IgD-negative memory B cell (primary cell): ENCODE data around the gene ZDHHC11. TPM values are rescaled to one million over a fixed set of nuclear protein-coding genes. Genes with fewer than 3 reads are reported as not detected.
A peak's percentile ranks its signal among the peaks of the same experiment; 100 is the strongest.
"Not testable (repeated sequence)": the region's sequence is repeated elsewhere in the genome, so short reads cannot be mapped to it uniquely, and the experiment has no call there.

Experiments
- H3K27ac Mint-ChIP-seq, 3 donors: one replicate each; pipeline ENCODE4 v1.8.0; 2020 to 2022; ENCODE audit warnings: mild to moderate bottlenecking in 3 of 3, mixed read lengths in 3 of 3, moderate library complexity in 1 of 3
- H3K27me3 Mint-ChIP-seq: one replicate; pipeline ENCODE4 v1.8.0; 2021; ENCODE audit warnings: mixed read lengths
- H3K36me3 Mint-ChIP-seq: one replicate; pipeline ENCODE4 v1.8.0; 2020; ENCODE audit warnings: mild to moderate bottlenecking, mixed read lengths
- H3K4me1 Mint-ChIP-seq, 3 donors: one replicate each; pipeline ENCODE4 v1.8.0; 2020 to 2022; ENCODE audit warnings: mixed read lengths in 3 of 3, mild to moderate bottlenecking in 1 of 3
- H3K4me3 Mint-ChIP-seq, 4 donors: one replicate each; pipeline ENCODE4 v1.8.0; 2020 to 2022; ENCODE audit warnings: mild to moderate bottlenecking in 4 of 4, mixed read lengths in 4 of 4, moderate library complexity in 3 of 4
- H3K9me3 Mint-ChIP-seq, 3 donors: one replicate each; pipeline ENCODE4 v1.8.0; 2020 to 2021; ENCODE audit warnings: mixed read lengths in 3 of 3, mild to moderate bottlenecking in 1 of 3
- polyA plus RNA-seq: library from polyadenylated mRNA; unstranded; fragments of 300-500 nt; fragmentation: Illumina TruSeq; gene quantifications from one replicate; pipeline ENCODE4 v1.2.3, GENCODE V29; 2021

ZDHHC11 gene
- polyA plus RNA-seq, 1 donor from 2014 or later = not detected

- Mint-ChIP-seq H3K27me3 (no peaks in the 10 kb centered on the region), H3K9me3 (peaks cover 0 to 2% (median 0%) of the 10 kb centered on the region in 3 donors), H3K4me1 (peaks cover 6 to 11% (median 8%) of the 10 kb centered on the region in 3 donors), H3K4me3 (no peak overlapping the region), H3K36me3 (peaks cover 13% of the 10 kb centered on the region), H3K27ac (no peak overlapping the region)
These were observed 33.8 kb upstream of the ZDHHC11 start for GRCh38 chr5:884345-885126.

- Mint-ChIP-seq H3K36me3 (peaks cover 13% of the 10 kb centered on the region), H3K27ac (no peak overlapping the region), H3K9me3 (peaks cover 0 to 2% (median 0%) of the 10 kb centered on the region in 3 donors)
These were observed 32.8 kb upstream of the ZDHHC11 start for GRCh38 chr5:883475-884181.

DNA sequence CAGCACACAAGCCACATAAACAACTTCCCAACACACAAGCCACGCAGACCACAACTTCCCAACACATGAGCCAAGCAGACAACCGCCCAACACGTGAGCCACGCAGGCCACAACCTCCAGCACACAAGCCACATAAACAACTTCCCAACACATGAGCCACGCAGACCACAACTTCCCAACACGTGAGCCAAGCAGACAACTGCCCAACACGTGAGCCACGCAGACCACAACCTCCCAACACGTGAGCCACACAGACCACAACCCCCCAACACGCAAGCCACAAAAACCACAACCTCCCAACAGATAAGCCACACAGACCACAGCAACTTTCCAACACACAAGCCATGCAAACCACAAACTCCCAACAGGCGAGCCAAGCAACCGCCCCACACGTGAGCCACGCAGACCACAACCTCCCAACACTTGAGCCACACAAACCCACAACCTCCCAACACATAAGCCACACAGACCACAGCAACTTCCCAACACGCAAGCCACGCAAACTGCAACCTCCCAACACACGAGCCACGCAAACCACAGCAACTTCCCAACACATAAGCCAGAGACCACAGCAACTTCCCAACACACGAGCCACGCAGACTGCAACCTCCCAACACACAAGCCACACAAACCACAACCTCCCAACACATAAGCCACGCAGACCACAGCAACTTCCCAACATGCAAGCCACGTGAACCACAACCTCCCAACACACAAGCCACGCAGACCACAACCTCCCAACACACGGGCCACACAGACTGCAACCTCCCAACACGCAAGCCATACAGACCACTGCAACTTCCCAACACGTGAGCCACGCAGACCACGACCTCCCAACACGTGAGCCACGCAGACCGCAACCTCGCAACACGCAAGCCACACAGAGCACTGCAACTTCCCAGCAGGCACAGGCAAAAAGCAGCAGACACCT lies 31.7 kb upstream of the ZDHHC11 start:
- peak overlapping the region in 2 of 4 donors; percentile 32 to 34 for H3K4me3 Mint-ChIP-seq
- peak overlapping the region in 1 of 3 donors; percentile 63 for H3K27ac Mint-ChIP-seq
- peaks cover 13% of the 10 kb centered on the region for H3K36me3 Mint-ChIP-seq
- peaks cover 6 to 11% (median 8%) of the 10 kb centered on the region in 3 donors for H3K4me1 Mint-ChIP-seq
- H3K27me3 Mint-ChIP-seq = no peaks in the 10 kb centered on the region
- peaks cover 0 to 2% (median 0%) of the 10 kb centered on the region in 3 donors for H3K9me3 Mint-ChIP-seq

More at GRCh38 chr5:883475-884181, 32.8 kb upstream of the ZDHHC11 start:
- Mint-ChIP-seq H3K4me3 (no peak overlapping the region), H3K4me1 (peaks cover 6 to 11% (median 8%) of the 10 kb centered on the region in 3 donors), H3K27me3 (no peaks in the 10 kb centered on the region)

DNA sequence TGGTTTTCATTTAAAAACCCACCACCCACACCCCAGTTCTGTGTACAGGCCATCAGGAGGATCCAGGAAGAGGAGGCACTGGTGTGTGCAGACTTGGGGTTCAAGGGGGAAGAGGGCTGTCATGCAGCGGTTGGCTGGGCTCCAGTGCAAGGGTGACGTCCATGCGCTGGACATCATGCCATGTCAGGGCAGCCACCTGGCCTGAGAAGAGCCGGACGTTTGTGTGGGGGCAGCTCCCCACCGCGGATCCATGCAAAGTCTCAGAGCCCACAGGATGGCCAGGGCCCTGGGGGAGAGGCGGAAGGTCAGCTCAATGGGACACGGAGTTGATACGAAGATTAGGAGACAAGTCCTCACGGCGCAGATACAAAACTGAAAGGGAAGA lies 30.8 kb upstream of the ZDHHC11 start:
- H3K27ac Mint-ChIP-seq = no peak overlapping the region
- H3K36me3 Mint-ChIP-seq = peaks cover 13% of the 10 kb centered on the region
- H3K27me3 Mint-ChIP-seq = no peaks in the 10 kb centered on the region

DNA sequence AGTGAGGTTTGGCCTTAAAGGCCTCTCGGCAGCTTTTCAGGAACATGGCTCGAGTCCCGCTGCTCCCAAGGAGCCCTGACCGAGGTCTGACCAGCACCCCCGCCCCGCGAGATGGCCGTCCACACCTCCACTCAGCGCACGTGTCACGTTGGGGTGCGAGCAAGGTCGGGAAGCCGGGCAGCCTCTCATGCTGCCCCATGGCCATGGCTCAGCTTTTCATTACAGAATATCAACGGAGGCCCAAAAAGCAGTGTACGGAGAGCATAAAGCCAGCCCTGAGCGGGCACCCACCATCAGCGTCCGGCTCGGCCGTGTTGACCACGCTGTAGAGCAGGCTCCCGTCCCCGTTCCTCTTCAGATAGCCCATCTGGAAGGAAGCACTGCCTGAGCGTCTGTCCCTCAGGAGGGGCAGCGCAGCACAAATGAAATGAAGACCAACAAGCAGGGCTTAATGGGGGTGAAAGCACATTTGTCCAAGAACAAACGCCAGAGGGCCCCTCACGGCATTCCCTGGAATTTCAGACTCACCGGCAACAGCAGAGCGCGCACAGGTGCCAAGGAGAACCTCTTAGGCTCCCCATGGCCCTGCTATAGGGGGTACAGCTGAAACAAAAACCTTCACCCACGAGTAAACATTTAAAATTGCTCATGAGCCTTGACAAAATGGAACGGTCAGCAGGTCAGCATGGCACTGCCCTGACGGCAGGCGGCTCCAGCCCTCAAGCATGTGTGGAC lies 30.2 kb upstream of the ZDHHC11 start:
- H3K4me3 Mint-ChIP-seq = no peak overlapping the region
- peaks cover 12% of the 10 kb centered on the region for H3K36me3 Mint-ChIP-seq
- H3K4me1 Mint-ChIP-seq = peaks cover 6 to 11% (median 8%) of the 10 kb centered on the region in 3 donors
- no peaks in the 10 kb centered on the region for H3K27me3 Mint-ChIP-seq
- no peak overlapping the region for H3K27ac Mint-ChIP-seq
- peaks cover 0 to 2% (median 0%) of the 10 kb centered on the region in 3 donors for H3K9me3 Mint-ChIP-seq

More for the DNA sequence above, 30.8 kb upstream of the ZDHHC11 start:
- Mint-ChIP-seq H3K9me3 (peaks cover 0 to 2% (median 0%) of the 10 kb centered on the region in 3 donors), H3K4me3 (no peak overlapping the region), H3K4me1 (peaks cover 6 to 11% (median 8%) of the 10 kb centered on the region in 3 donors)

DNA sequence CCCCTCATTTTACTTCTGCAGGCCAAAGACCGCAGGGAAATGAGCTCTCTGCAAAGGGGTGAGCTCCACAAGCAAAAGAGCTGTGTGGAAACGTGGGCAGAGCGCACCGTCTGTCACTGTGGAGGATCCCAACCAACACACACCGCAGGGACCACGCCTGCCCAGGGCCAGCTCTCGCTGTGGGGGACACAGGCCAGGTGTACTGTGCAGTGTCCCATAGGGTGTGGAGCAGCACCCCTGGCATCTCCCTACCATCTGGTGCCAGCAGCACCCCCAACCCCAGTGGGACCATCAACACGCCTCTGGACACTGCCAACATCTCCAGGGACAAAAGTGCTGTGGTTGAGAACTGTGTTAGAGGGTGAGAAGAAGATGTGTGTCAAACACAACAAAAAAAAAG lies 27.9 kb upstream of the ZDHHC11 start:
- H3K4me3 Mint-ChIP-seq, H3K9me3 Mint-ChIP-seq: not testable (repeated sequence)
- H3K36me3 Mint-ChIP-seq = peaks cover 10% of the 10 kb centered on the region

DNA sequence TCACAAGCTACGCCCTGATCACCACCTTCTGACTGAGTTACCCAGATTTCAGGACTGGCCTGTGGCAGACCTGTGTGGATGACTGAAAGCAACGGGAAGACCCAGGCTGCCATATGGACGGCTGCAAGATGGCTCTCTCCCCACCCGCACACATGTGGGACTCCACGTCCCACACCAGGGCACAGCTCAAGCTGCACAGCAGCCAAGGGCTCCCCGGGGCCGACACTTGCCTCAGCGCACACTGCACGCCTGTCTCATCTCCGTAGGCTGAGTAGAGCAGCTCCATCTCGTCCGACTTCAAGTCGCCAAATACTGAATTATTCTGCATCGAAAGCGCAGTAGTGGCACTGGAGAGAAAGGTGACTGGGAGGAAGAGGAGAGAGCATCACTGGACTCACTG lies 27.3 kb upstream of the ZDHHC11 start:
- Mint-ChIP-seq H3K27ac (no peak overlapping the region), H3K4me3 (no peak overlapping the region), H3K4me1 (peaks cover 9 to 14% (median 13%) of the 10 kb centered on the region in 3 donors), H3K36me3 (peaks cover 10% of the 10 kb centered on the region), H3K27me3 (no peaks in the 10 kb centered on the region), H3K9me3 (peaks cover 0 to 2% (median 0%) of the 10 kb centered on the region in 3 donors)

More for the DNA sequence above, 27.9 kb upstream of the ZDHHC11 start:
- not testable (repeated sequence) for H3K27me3 Mint-ChIP-seq, H3K27ac Mint-ChIP-seq
- H3K4me1 Mint-ChIP-seq = peaks cover 6 to 13% (median 8%) of the 10 kb centered on the region in 3 donors

DNA sequence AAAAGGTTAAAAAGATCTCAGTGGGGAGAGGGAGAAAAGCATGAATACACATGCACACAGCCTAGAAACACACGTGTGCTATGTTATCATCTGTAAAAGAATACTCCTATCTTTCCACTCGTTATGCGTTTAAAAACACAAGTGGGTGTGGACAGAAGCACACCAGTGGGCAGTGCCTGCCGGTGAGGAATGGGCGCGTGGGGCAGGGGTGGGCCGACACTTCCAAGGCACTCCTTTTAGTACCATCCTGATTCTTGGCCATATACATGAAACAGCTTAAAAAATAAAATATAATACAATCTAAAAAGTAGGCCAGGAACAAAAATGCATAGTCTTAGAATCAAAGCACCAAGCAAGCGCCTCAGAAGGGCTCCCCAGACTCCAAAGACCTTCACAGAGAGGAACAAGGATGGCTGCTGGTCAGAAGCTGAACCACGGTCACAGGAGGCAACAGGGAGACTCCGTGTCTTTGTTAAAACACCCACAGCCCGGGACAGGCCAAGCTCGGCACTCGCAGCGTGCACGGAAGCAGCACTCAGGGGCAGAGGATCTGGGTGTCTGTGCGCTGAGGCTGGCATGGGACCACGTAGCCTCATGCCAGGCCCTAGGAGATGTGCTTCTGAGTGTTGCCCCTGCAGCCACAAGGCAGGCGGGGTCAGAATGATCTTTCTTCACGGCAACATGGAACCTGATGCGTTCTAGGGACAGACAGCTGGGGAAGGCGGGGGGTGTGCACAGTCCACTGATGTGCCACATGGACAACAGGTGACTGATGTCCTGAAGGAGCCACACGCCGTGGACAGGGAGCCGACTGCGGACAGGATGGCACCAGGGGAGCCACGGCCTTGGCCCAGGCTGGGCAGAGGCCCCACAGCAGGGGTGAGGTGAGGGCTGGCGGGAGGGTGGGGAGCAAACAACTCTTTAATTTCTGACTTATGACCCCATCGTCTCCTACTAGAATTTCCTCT lies 25.9 kb upstream of the ZDHHC11 start:
- Mint-ChIP-seq H3K4me3 (no peak overlapping the region), H3K36me3 (no peaks in the 10 kb centered on the region), H3K27ac (no peak overlapping the region), H3K9me3 (no peaks in the 10 kb centered on the region), H3K4me1 (peaks cover 4 to 6% (median 4%) of the 10 kb centered on the region in 3 donors), H3K27me3 (no peaks in the 10 kb centered on the region)

GRCh38 chr5:875931-876330 lies 25.1 kb upstream of the ZDHHC11 start:
- Mint-ChIP-seq H3K36me3 (no peaks in the 10 kb centered on the region), H3K4me1 (peaks cover 4 to 6% (median 4%) of the 10 kb centered on the region in 3 donors), H3K27ac (no peak overlapping the region), H3K27me3 (no peaks in the 10 kb centered on the region), H3K4me3 (no peak overlapping the region), H3K9me3 (no peaks in the 10 kb centered on the region)

- Mint-ChIP-seq H3K27ac (no peak overlapping the region), H3K27me3 (no peaks in the 10 kb centered on the region), H3K36me3 (no peaks in the 10 kb centered on the region), H3K4me1 (peaks cover 4 to 6% (median 6%) of the 10 kb centered on the region in 3 donors), H3K9me3 (no peaks in the 10 kb centered on the region), H3K4me3 (peak overlapping the region in 1 of 4 donors; percentile 18)
These were observed 22.5 kb upstream of the ZDHHC11 start for GRCh38 chr5:873328-873727.

DNA sequence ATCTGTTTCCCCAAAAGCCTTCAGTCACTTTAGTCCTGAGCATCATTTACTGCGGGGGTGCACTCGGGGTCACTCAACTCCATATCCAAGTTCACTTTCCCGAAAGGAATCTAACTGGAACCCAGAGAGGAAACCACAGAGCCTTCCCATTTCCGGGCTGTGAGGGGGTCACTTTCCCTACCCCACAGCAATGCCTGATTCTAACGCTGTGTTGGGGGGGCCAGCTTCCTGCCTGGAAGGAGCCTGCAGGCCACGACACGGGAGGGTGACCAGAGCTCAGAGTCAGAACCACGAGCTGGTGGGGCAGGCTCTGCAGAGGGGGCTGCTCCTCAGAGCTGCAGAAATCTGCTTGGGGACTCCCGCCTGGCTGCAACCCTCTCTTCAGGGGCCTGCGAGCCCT lies 21.5 kb upstream of the ZDHHC11 start:
- Mint-ChIP-seq H3K36me3 (peaks cover 3% of the 10 kb centered on the region), H3K27ac (no peak overlapping the region), H3K9me3 (no peaks in the 10 kb centered on the region), H3K4me1 (peaks cover 4 to 6% (median 6%) of the 10 kb centered on the region in 3 donors), H3K27me3 (no peaks in the 10 kb centered on the region), H3K4me3 (no peak overlapping the region)

DNA sequence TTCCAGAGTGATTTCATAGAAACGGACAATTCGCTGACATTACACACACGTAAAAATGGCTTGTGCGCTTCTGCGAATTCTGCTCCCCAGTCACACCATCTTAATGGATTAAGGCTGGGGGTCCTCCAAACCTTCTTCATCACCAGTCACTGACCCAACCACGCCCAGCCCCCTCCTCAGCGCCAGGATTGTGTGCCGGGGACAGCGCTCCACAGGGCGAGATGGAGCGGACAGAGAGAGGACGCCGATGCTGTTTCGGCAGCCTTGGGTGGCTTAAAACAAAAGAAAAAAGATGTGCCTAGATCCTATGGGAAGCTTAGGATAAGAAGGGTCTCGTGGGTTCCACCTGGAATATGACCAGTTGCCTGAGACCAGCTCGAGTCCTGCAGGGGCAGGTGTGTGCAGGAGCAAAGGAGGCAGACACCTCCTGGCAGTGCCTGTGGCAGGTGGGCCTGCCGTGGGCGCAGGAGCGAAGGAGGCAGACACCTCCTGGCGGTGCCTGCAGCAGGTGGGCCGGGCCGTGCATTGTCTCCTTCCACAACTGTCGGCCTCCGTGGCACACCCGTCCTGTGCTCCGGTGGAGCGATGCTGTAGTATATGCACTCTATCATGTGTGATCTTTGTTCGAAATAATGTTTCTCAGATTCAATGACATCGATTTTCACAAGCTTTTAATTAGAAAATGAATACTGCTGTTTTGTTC lies 21.0 kb upstream of the ZDHHC11 start:
- Mint-ChIP-seq H3K9me3 (no peaks in the 10 kb centered on the region), H3K27me3 (no peaks in the 10 kb centered on the region), H3K4me3 (no peak overlapping the region), H3K4me1 (peaks cover 4 to 6% (median 6%) of the 10 kb centered on the region in 3 donors), H3K36me3 (peaks cover 3% of the 10 kb centered on the region), H3K27ac (no peak overlapping the region)

DNA sequence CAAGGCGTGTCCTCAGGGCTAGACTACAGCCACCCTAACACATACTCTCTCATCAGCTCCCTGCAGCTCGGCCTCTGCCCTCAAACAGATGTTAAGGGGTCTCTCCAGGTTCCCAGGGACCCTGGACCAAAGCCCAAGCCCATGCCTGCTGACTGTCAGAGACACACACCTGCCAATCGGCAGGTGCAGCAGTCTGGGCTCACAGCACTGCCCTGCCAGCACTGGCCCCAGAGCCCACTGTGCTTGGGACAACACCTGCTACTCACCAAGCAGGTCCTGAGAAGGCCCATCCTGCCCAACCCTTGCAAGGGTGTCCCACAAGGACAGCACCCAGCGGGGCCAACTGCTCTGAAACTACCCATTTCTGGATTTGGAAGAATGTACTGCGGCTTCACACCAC lies 20.2 kb upstream of the ZDHHC11 start:
- Mint-ChIP-seq H3K4me3 (no peak overlapping the region), H3K4me1 (peaks cover 4 to 6% (median 6%) of the 10 kb centered on the region in 3 donors), H3K9me3 (no peaks in the 10 kb centered on the region), H3K27me3 (no peaks in the 10 kb centered on the region), H3K36me3 (peaks cover 3% of the 10 kb centered on the region), H3K27ac (no peak overlapping the region)
